Tibial nerve (tissue), 4 donors: ENCODE data around the gene ANK2.

Experiments used
- CTCF ChIP-seq, 5 experiments: fragments of 200-600 bp in 3 of 5; fragments of 450-650 bp in 2 of 5; sonication (generic) in 3 of 5; IDR thresholded peaks; one replicate each; pipeline ENCODE4 v1.5.1; 2016 to 2019; ENCODE audit warnings: antibody characterized with exemption in 5 of 5, mild to moderate bottlenecking in 3 of 5, moderate library complexity in 2 of 5
- EP300 ChIP-seq, 2 donors: sonication (generic); formaldehyde crosslinking; IDR thresholded peaks; one replicate each; pipeline ENCODE4 v1.6.1; 2017; ENCODE audit warnings: antibody characterized with exemption in 2 of 2, mild to moderate bottlenecking in 1 of 2
- POLR2A ChIP-seq, 2 donors: fragments of 450-650 bp; IDR thresholded peaks; one replicate each; pipeline ENCODE4 v1.6.1; 2017; ENCODE audit warnings: antibody characterized with exemption in 2 of 2, mild to moderate bottlenecking in 2 of 2, moderate library complexity in 2 of 2

GRCh38 chr4:113080624-113081023, 31.2 kb downstream of the ANK2 start:
- TF ChIP-seq CTCF (IDR thresholded peaks at IDR 0.05) (no peak), POLR2A (IDR thresholded peaks at IDR 0.05) (no peak), EP300 (IDR thresholded peaks at IDR 0.05) (no peak)
